Keratinocyte (primary cell): ENCODE data around the gene GOLGA8T. TPM values are rescaled to one million over a fixed set of nuclear protein-coding genes. Genes with fewer than 3 reads are reported as not detected.
"Not testable (repeated sequence)": the region's sequence is repeated elsewhere in the genome, so short reads cannot be mapped to it uniquely, and the experiment has no call there.

ENCODE experiments used
- DNase-seq: peaks from one replicate; pipeline ENCODE4 v3.0.0-alpha.2; 2011; ENCODE audit warnings: low read depth, missing footprints, low spot score
- FAIRE-seq: peaks from 2 replicates; lab custom pipeline; 2011; peaks lifted over from hg19 to GRCh38; lab: Jason Lieb, UNC
- H2AFZ ChIP-seq: 2 replicates; pipeline ENCODE4 v1.6.0; 2012; ENCODE audit warnings: low read length, control low read depth, inconsistent platforms; ENCODE audit not compliant: control insufficient read depth
- H3K27ac ChIP-seq: 2 replicates; pipeline ENCODE4 v1.5.1; 2011; ENCODE audit warnings: low read length; ENCODE audit not compliant: control insufficient read depth, insufficient read depth
- H3K27me3 ChIP-seq: 3 replicates; pipeline ENCODE4 v1.6.0; 2011; ENCODE audit warnings: low read length; ENCODE audit not compliant: control insufficient read depth, insufficient read depth; ENCODE audit errors: extremely low read depth
- H3K36me3 ChIP-seq, 2 experiments: 2 replicates in 1 of 2; 3 replicates in 1 of 2; pipeline ENCODE4 v1.5.1; 2011; ENCODE audit warnings: low read length in 2 of 2, mild to moderate bottlenecking in 1 of 2; ENCODE audit not compliant: control insufficient read depth in 2 of 2, insufficient read depth in 2 of 2; ENCODE audit errors: extremely low read depth in 1 of 2
- H3K4me1 ChIP-seq: 3 replicates; pipeline ENCODE4 v1.5.1; 2011; ENCODE audit warnings: low read length; ENCODE audit not compliant: control insufficient read depth, insufficient read depth; ENCODE audit errors: extremely low read depth
- H3K4me2 ChIP-seq: 3 replicates; pipeline ENCODE4 v1.6.0; 2011; ENCODE audit warnings: low read depth, low read length; ENCODE audit not compliant: control insufficient read depth, insufficient read depth; ENCODE audit errors: extremely low read depth
- H3K4me3 ChIP-seq, 3 experiments: fragments of 200-600 bp in 1 of 3; sonication (generic) in 1 of 3; 2 replicates in 2 of 3; 3 replicates in 1 of 3; pipeline ENCODE4 v1.5.1; 2011 to 2016; ENCODE audit warnings: low read length in 3 of 3, mild to moderate bottlenecking in 3 of 3, control low read depth in 2 of 3, inconsistent platforms in 1 of 3, low read depth in 1 of 3, mixed read lengths in 1 of 3, mixed run types in 1 of 3, moderate library complexity in 1 of 3; ENCODE audit not compliant: control insufficient read depth in 2 of 3, insufficient read depth in 2 of 3; ENCODE audit errors: extremely low read depth in 1 of 3
- H3K79me2 ChIP-seq: 2 replicates; pipeline ENCODE4 v1.6.0; 2012; ENCODE audit warnings: low read length; ENCODE audit not compliant: control insufficient read depth, insufficient read depth
- H3K9ac ChIP-seq: 3 replicates; pipeline ENCODE4 v1.6.0; 2011; ENCODE audit warnings: low read length; ENCODE audit not compliant: control insufficient read depth, insufficient read depth; ENCODE audit errors: extremely low read depth
- H3K9me1 ChIP-seq: 3 replicates; pipeline ENCODE4 v1.6.0; 2011; ENCODE audit warnings: low read length; ENCODE audit not compliant: control insufficient read depth, insufficient read depth; ENCODE audit errors: extremely low read depth
- H3K9me3 ChIP-seq: 2 replicates; pipeline ENCODE4 v1.5.1; 2012; ENCODE audit warnings: low read depth, low read length; ENCODE audit not compliant: control insufficient read depth
- H4K20me1 ChIP-seq: 3 replicates; pipeline ENCODE4 v1.6.0; 2011; ENCODE audit warnings: low read length; ENCODE audit not compliant: control insufficient read depth, insufficient read depth; ENCODE audit errors: extremely low read depth
- dilution Hi-C: fragments of 300-500 bp; cut with MboI; formaldehyde crosslinking; loops from one replicate; pipeline ENCODE4 v1.7.0; 2020; ENCODE audit warnings: low sequenced_read_pairs; ENCODE audit not compliant: extremely low pct_ligation_motif_present
- polyA plus RNA-seq, 5 experiments: library from polyadenylated mRNA; depleted of rRNA in 3 of 5; stranded (reverse) in 3 of 5; stranded (forward) in 1 of 5; unstranded in 1 of 5; fragments of >200 nt; gene quantifications; 1 replicate in 1 of 5; 2 replicates in 3 of 5; 3 replicates in 1 of 5; pipeline versions ENCODE4 v1.2.1 to v1.2.3, GENCODE V29; 2011 to 2012; ENCODE audit warnings: missing spikeins in 2 of 5, low read depth in 1 of 5, low replicate concordance in 1 of 5

The GOLGA8T gene
- polyA plus RNA-seq, 1 donor (not counting 4 experiments of a cell fraction or from before 2014, with no cell fraction given) = not detected

- H3K36me3 ChIP-seq, H3K4me2 ChIP-seq, H3K79me2 ChIP-seq, H3K27me3 ChIP-seq, dilution Hi-C loops, H4K20me1 ChIP-seq, FAIRE-seq, H3K9me1 ChIP-seq, H3K4me1 ChIP-seq, H3K9me3 ChIP-seq, H3K9ac ChIP-seq, DNase-seq, H3K4me3 ChIP-seq, H3K27ac ChIP-seq, H2AFZ ChIP-seq: not testable (repeated sequence)
These were observed 24.3 kb upstream of the GOLGA8T start for GRCh38 chr15:30110591-30110990.

GRCh38 chr15:30130066-30130465 is 4.8 kb upstream of the GOLGA8T start:
- H3K9ac ChIP-seq, FAIRE-seq, H3K9me3 ChIP-seq, DNase-seq, H3K4me2 ChIP-seq, H3K9me1 ChIP-seq, H3K27me3 ChIP-seq, H3K4me1 ChIP-seq, H3K27ac ChIP-seq, H2AFZ ChIP-seq, H3K4me3 ChIP-seq, H4K20me1 ChIP-seq, H3K36me3 ChIP-seq, dilution Hi-C loops, H3K79me2 ChIP-seq: not testable (repeated sequence)

GRCh38 chr15:30143246-30143645 is 8.4 kb downstream of the GOLGA8T start:
- DNase-seq, H3K27me3 ChIP-seq, H3K4me3 ChIP-seq, H3K9ac ChIP-seq, FAIRE-seq, H3K36me3 ChIP-seq, H2AFZ ChIP-seq, H3K9me1 ChIP-seq, H3K79me2 ChIP-seq, H3K27ac ChIP-seq, H3K4me1 ChIP-seq, H4K20me1 ChIP-seq, H3K4me2 ChIP-seq, dilution Hi-C loops, H3K9me3 ChIP-seq: not testable (repeated sequence)

- H3K79me2 ChIP-seq, H3K9ac ChIP-seq, dilution Hi-C loops, H3K9me1 ChIP-seq, H3K4me3 ChIP-seq, H4K20me1 ChIP-seq, H3K36me3 ChIP-seq, H2AFZ ChIP-seq, H3K27me3 ChIP-seq, H3K4me1 ChIP-seq, H3K4me2 ChIP-seq, H3K27ac ChIP-seq, FAIRE-seq, DNase-seq, H3K9me3 ChIP-seq: not testable (repeated sequence)
These were observed 15.0 kb downstream of the GOLGA8T start for GRCh38 chr15:30149891-30150290.

GRCh38 chr15:30162479-30163357 is 27.9 kb downstream of the GOLGA8T start:
- H3K36me3 ChIP-seq, H3K79me2 ChIP-seq, H3K4me2 ChIP-seq, H3K9me1 ChIP-seq, H3K27ac ChIP-seq, H3K4me3 ChIP-seq, dilution Hi-C loops, FAIRE-seq, H3K27me3 ChIP-seq, H3K4me1 ChIP-seq, H3K9me3 ChIP-seq, H2AFZ ChIP-seq, H4K20me1 ChIP-seq, DNase-seq, H3K9ac ChIP-seq: not testable (repeated sequence)
